Measurements from ENCODE around the gene ABCF3.

- no peak for TF ChIP-seq CTCF (IDR thresholded peaks at IDR 0.05)
- no peak for TF ChIP-seq POLR2A (IDR thresholded peaks at IDR 0.05)
Measured at GRCh38 chr3:184188080-184188479, 2.1 kb downstream of the ABCF3 start.
